ENCODE measurements around the gene LPAR5. TPM values are rescaled to one million over a fixed set of nuclear protein-coding genes. Genes with fewer than 3 reads are reported as not detected.

The LPAR5 gene
- polyA plus RNA-seq, 1 of the 3 experiments (the other 2 are of a cell fraction), result 0.03 TPM

GRCh38 chr12:6653342-6653741 lies 17.6 kb upstream of the LPAR5 start:
- Histone ChIP-seq H3K27me3 (ENCODE audit: insufficient read depth) (no peaks in the 10 kb centered on the region), H3K4me2 (no peak overlapping the region), H3K9me3 (no peaks in the 10 kb centered on the region), H3K4me1 (ENCODE audit: control insufficient read depth in 1 of 2, insufficient read depth in 2 of 2, low read depth in 1 of 2, low read length in 1 of 2) (no peaks in the 10 kb centered on the region), H3K36me3 (replicated peaks in 1 of 2; ENCODE audit: control insufficient read depth in 1 of 2, insufficient read depth in 2 of 2, low read length in 1 of 2) (peaks cover 20 to 43% of the 10 kb centered on the region in 2 experiments), H3K79me2 (ENCODE audit: insufficient read depth) (peaks cover 10% of the 10 kb centered on the region; the same call in 1 of the 2 replicates), H3K4me3 (ENCODE audit: low read depth in 2 of 2, low read length in 1 of 2) (no peak overlapping the region), H3F3A (replicated peaks; ENCODE audit: insufficient read depth) (no peaks in the 10 kb centered on the region), H2AFZ (ENCODE audit: low read depth) (no peak overlapping the region), H3K27ac (ENCODE audit: low read depth in 2 of 2, low read length in 1 of 2) (no peak overlapping the region), H3K9ac (no peak overlapping the region), H3K9me2 (no peaks in the 10 kb centered on the region), H4K20me1 (ENCODE audit: insufficient read depth) (no peaks in the 10 kb centered on the region)
- TF ChIP-seq IRF3 (IDR thresholded peaks at IDR 0.05; ENCODE audit: low read depth, low read length), result no peak
- TF ChIP-seq TCF12 (IDR thresholded peaks at IDR 0.05), result no peak
- TF ChIP-seq FOSL2 (IDR thresholded peaks at IDR 0.05; ENCODE audit: borderline replicate concordance, low read depth), result no peak
- no peak for TF ChIP-seq REST (IDR thresholded peaks at IDR 0.05; ENCODE audit: low read depth, low read length)
- TF ChIP-seq EZH2phosphoT487 (IDR thresholded peaks at IDR 0.05; ENCODE audit: borderline replicate concordance, low read depth), result no peak
- TF ChIP-seq EP300 (IDR thresholded peaks at IDR 0.05; ENCODE audit: borderline replicate concordance in 1 of 2, low read depth in 1 of 2, low read length in 1 of 2), result no peak
- TF ChIP-seq SIN3A (IDR thresholded peaks at IDR 0.05; ENCODE audit: borderline replicate concordance, low read depth, low read length), result no peak
- TF ChIP-seq FOXM1 (IDR thresholded peaks at IDR 0.05; ENCODE audit: low read depth), result no peak
- no peak for TF ChIP-seq RCOR1 (IDR thresholded peaks at IDR 0.05; ENCODE audit: low read length)
- no peak for TF ChIP-seq RXRA (IDR thresholded peaks at IDR 0.05; ENCODE audit: borderline replicate concordance, low read depth)
- TF ChIP-seq MAX (IDR thresholded peaks at IDR 0.05; ENCODE audit: low read depth), result no peak
- no peak for TF ChIP-seq ZBTB33 (IDR thresholded peaks at IDR 0.05; ENCODE audit: borderline replicate concordance, low read depth)
- TF ChIP-seq MEF2A (IDR thresholded peaks at IDR 0.05; ENCODE audit: borderline replicate concordance, low read depth), result no peak
- TF ChIP-seq CTCF (IDR thresholded peaks at IDR 0.05), result no peak
- no peak for TF ChIP-seq ELF1 (IDR thresholded peaks at IDR 0.05)
- ChIA-PET CTCF (interaction anchor here (0.6 to 1.3 kb wide), 3 partner anchors 8 to 100 kb away, joined by 3 read pairs; partner anchors contain the start of gene MLF2), POLR2A (no interaction called here)
- 86% methylated on average over 1 of the region's 1 CpG for WGBS (ENCODE audit: low lambda C conversion rate)
- no peak for DNase-seq
